Subcutaneous adipose tissue (tissue), 4 donors: Measurements from ENCODE around the gene CCDC149. TPM values are rescaled to one million over a fixed set of nuclear protein-coding genes. Genes with fewer than 3 reads are reported as not detected.

ENCODE experiments used
- total RNA-seq, 4 donors: library from RNA; depleted of rRNA; stranded (reverse); fragments of >200 nt; gene quantifications; one replicate each; pipeline ENCODE4 v1.1.0, GENCODE V29; 2016
- TF ChIP-seq, protein P1 (sequence below): fragments of 450-650 bp; IDR thresholded peaks from one replicate; pipeline ENCODE4 v1.5.1; 2016; ENCODE audit warnings: low read depth, mild to moderate bottlenecking, control low read depth, antibody characterized with exemption, moderate library complexity

The CCDC149 gene
- total RNA-seq, 4 donors from 2014 or later: 15.5 to 20.3 (median 18.0) TPM

DNA sequence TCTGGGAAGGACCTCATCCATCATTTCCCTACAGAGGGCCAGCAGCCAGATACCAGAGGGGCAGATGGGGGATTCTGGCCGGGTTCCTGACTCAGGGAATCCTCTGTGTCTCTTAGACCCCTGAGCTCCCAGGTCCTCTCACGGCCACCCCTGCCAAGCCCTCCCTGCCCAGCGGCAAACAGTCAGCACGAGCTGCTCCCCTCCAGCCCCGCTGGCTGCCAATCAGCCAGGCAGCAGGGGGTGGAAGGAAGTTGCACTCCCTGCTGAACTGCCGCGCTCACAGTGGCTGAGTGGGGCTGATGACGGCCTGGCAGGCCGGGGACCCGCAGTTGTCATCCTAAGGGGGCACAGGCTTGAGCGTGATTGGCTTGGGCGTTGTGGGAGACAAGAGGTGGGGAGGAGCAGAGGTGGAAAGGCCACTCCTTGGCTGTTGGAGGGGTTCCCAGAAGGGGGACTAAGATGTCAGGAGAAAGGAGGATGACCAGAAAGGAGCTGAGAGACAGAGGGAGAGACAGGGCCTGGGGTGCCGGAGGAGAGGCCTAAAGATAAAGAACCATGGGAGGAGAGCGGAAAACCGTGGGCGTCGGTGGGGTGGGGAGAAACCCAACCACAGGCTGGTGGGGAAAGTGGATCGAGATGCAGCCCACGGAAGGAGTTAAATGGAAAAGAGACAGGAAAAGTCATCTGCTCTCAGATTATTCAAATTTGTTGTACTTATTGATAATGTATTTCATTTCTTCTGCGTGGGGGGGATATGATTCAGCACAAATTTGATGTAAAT, 4.4 kb upstream of the CCDC149 start:
- TF ChIP-seq, protein P1, sequence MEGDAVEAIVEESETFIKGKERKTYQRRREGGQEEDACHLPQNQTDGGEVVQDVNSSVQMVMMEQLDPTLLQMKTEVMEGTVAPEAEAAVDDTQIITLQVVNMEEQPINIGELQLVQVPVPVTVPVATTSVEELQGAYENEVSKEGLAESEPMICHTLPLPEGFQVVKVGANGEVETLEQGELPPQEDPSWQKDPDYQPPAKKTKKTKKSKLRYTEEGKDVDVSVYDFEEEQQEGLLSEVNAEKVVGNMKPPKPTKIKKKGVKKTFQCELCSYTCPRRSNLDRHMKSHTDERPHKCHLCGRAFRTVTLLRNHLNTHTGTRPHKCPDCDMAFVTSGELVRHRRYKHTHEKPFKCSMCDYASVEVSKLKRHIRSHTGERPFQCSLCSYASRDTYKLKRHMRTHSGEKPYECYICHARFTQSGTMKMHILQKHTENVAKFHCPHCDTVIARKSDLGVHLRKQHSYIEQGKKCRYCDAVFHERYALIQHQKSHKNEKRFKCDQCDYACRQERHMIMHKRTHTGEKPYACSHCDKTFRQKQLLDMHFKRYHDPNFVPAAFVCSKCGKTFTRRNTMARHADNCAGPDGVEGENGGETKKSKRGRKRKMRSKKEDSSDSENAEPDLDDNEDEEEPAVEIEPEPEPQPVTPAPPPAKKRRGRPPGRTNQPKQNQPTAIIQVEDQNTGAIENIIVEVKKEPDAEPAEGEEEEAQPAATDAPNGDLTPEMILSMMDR: no peak

DNA sequence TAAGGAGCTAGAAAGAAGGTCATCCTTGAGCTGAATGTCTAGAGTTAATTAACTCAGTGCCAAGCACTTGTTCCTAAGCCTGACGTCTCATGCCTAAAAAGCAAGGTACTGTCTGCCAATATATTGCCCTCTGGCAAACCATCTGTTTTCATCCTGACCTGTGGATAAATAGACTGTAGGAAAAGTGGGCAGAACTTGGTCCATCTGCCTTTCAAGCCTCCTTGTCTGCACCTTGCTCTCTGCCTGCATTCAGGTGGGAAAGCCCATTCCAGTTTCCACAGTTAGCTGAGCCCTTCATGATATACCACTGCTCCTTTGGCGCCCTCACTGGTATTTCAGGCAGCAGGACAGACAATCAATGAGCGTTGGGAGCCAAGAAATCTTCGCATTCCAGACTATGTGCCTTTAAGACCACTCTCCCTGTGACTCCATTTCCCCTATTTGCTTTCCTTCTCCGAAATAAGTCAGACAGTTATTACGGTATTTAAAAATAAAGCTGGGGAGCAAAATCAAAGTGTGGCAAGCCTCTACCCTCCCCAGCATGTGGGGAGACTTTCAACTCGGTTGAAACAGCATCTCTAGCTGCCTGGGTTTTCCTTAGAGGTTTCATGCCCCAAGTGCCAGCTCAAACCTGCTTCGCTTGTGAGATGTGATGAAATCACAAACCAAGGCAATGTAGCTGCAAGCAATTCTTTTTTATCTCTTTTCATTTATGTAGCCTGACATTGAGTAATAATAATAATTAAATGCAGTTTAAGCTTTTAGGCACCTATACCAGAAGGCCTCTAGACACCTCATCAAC, 2.5 kb upstream of the CCDC149 start:
- TF ChIP-seq, protein P1: no peak

DNA sequence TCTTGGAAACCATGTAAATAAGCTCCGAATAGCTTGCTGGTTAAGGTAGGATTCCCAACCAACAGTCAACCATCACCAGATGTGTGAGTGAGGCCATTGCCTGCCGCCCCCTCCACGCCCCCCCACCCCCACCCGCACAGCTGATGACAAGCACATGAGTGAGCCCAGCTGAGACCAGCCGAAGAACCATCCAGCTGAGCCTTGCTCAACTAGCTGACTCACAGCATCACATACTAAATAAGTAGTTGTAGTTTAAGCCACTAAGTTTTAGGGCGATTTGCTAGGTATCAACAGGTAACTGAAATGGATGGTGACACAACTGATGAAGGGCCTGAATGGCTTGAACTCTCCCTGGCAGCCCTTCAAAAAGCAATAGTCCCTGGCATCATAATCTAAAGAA, 1.6 kb upstream of the CCDC149 start:
- TF ChIP-seq, protein P1: no peak

DNA sequence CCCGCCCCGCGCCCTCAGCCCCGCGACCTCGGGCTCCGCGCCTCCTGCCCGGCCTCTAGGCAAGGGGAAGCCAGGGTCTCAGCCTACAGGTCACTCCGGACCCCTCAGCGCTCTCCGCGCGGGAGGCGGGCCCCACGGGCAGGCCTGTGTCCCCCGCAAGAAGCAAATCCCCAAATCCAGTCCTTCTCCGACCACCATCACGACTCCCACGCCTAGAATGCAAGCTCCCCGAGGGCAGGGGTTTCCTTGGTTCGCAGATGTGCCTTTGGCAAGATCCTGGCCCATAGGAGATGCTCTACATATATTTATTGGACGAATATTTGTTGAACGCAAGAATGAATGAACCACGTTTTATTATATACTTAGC, 260 bp upstream of the CCDC149 start:
- TF ChIP-seq, protein P1: no peak

DNA sequence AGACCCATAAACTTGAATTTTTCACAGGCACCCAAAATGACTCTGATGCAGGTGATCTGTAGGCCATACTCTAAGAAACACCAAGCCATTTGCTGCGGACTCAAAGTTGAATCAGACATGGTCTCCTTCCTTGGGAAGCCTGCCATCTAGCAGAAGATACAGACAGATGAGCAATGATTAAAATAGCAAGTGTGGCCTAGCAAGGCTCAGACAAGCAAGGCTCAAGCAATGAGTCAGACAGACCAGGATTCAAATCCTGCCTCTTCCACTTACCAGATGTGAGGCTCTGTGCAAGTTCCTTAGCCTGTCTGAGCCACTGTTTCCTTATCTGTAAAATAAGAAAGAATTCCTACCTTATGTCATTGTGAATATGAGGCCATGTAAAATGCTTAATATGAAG, 2.3 kb downstream of the CCDC149 start:
- TF ChIP-seq, protein P1: no peak

DNA sequence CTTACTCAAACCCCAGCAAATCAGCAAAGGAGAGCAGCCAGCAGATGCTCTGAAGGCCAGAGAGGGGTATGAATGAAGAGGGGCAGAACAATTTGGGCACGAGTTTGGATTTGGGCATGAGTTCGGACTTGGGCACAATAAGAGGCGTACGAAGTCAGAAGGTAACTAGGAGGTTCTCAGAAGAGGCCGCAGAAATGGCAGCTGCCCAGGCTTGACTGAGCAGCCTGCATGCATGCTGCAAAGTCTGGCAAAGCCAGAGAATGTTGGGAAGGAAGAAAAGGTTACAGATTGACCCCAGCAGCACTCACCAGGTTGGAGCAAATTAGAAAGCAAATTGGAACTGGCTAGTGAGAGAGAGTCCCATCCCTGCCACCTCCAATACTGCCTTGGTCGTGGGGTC, 15.2 kb downstream of the CCDC149 start:
- TF ChIP-seq, protein P1: no peak

DNA sequence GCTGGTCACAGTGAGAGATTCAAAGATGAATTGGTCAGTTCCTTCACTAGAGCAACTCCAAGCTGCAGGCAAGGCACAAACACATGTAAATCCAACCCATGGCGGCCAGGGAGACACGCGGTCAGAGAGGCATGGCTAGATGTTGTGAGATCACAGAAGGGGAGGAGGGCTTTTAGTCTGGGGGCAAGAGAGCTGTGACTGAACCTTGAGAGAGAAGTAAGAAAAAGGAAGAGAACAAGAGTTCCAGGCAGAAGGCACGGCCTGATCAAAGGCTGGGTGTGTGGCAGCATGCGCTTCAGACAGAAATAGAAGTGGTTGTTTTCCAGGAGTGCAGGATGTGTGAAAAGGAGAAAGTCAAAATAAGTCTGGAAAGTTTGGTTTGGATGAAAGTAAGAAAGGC, 15.9 kb downstream of the CCDC149 start:
- TF ChIP-seq, protein P1: no peak
